ENCODE data around the gene ADCY9.

ADCY9 gene

GRCh38 chr16:4120176-4120575 lies 3.9 kb upstream of the ADCY9 start:
- DNase-seq, result no peak

- DNase-seq, result no peak
These were observed 972 bp upstream of the ADCY9 start for GRCh38 chr16:4117250-4117578.

GRCh38 chr16:4115949-4116318 lies 308 bp downstream of the ADCY9 start:
- DNase-seq, result no peak

GRCh38 chr16:4115209-4115948 lies 863 bp downstream of the ADCY9 start:
- DNase-seq, result peak; percentile 20

- no peak for DNase-seq
These were observed 1.7 kb downstream of the ADCY9 start for GRCh38 chr16:4114257-4115208.

GRCh38 chr16:4113358-4114256 lies 2.6 kb downstream of the ADCY9 start:
- DNase-seq, result no peak

GRCh38 chr16:4111748-4112696 lies 4.2 kb downstream of the ADCY9 start:
- DNase-seq, result no peak

- no peak for DNase-seq
These were observed 5.6 kb downstream of the ADCY9 start for GRCh38 chr16:4110680-4111079.

GRCh38 chr16:4110065-4110464 lies 6.2 kb downstream of the ADCY9 start:
- no peak for DNase-seq

GRCh38 chr16:4109250-4109736 lies 6.9 kb downstream of the ADCY9 start:
- no peak for DNase-seq

GRCh38 chr16:4106516-4106915 lies 9.7 kb downstream of the ADCY9 start:
- no peak for DNase-seq

GRCh38 chr16:4105848-4106247 lies 10.4 kb downstream of the ADCY9 start:
- DNase-seq, result no peak

GRCh38 chr16:4103745-4104144 lies 12.5 kb downstream of the ADCY9 start:
- DNase-seq, result no peak

- DNase-seq, result no peak
These were observed 14.6 kb downstream of the ADCY9 start for GRCh38 chr16:4101421-4102219.

GRCh38 chr16:4098501-4098900 lies 17.7 kb downstream of the ADCY9 start:
- no peak for DNase-seq

- DNase-seq, result no peak
These were observed 18.4 kb downstream of the ADCY9 start for GRCh38 chr16:4097826-4098240.

GRCh38 chr16:4096509-4096908 lies 19.7 kb downstream of the ADCY9 start:
- no peak for DNase-seq

GRCh38 chr16:4094127-4094773 lies 22.0 kb downstream of the ADCY9 start:
- DNase-seq, result no peak

- DNase-seq, result no peak
These were observed 22.6 kb downstream of the ADCY9 start for GRCh38 chr16:4093495-4094126.

All from NCI-H774 (cell line).